GM13977 (cell line): ENCODE data around the gene TTLL6.

Source experiments
- DNase-seq: peaks from one replicate; pipeline ENCODE4 v3.0.0; 2012; ENCODE audit warnings: low spot score
- in situ Hi-C: fragments of 300-500 bp; cut with MboI; formaldehyde crosslinking; loops from one replicate; pipeline ENCODE4 v1.12.0; 2022; ENCODE audit warnings: low sequenced_read_pairs, low pct_unique_long_range_greater_than_20kb, mixed read lengths, inconsistent platforms; ENCODE audit not compliant: unreplicated experiment
- TF ChIP-seq, protein P1 (sequence below): IDR thresholded peaks from 2 replicates; pipeline ENCODE4 v1.5.1; 2012; ENCODE audit warnings: mild to moderate bottlenecking, control low read depth; ENCODE audit not compliant: insufficient read depth; ENCODE audit errors: extremely low read depth, missing control alignments

The TTLL6 gene

DNA sequence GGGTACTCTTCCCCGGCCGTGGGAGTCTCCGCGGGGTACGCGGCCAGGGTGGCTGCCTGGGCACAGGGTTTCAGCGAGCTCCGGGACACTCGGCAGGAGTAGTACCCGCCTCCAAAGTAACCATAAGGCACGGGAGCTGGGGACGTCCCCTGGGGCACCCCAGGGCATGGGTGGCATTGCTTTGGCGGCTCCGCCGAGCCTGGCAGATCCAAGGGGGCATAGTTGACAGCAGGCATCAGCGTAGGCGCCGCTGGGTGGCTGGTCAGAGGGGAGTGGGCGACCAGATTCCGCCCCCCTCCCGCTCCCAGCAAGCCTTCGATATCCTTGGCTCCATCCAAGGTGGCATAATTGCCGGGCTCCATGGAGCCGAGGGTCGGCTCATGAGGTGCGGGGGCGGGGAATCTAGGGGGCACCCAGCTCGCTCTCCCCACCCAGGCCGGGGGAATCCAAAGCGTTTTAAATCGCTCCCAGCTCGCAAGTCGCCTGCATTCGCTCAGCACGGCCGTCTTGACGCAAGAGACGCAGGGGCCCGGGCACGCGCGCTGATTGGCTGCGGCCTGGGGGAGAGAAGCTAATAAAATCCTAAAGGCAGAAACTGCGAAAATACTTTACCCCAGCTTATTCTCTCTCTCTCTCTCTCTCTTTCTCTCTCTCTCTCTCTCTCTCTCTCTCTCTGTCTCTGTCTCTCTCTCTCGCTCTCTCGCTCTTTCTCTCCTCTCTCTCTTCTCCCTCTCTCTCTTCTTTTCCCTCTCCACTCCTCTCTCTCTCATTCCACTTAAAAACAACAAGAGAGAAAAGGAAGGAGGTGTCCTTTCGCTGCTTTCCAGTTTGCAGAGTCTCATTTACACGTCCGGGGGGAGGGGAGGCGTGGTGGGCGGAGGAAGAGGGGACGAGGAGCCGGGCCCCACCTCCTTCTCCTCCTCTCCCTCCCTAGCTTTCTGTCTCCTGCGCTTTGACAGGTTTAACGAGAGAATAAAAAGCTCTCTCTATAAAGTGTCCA, 88.5 kb downstream of the TTLL6 start, which contains the start of gene HOXB13:
TSS of gene HOXB13 (minus strand) at position 519 of the 1,000 bp plus-strand sequence. CDS start at position 362, 157 bp downstream.
- DNase-seq = no peak
- TF ChIP-seq, protein P1, sequence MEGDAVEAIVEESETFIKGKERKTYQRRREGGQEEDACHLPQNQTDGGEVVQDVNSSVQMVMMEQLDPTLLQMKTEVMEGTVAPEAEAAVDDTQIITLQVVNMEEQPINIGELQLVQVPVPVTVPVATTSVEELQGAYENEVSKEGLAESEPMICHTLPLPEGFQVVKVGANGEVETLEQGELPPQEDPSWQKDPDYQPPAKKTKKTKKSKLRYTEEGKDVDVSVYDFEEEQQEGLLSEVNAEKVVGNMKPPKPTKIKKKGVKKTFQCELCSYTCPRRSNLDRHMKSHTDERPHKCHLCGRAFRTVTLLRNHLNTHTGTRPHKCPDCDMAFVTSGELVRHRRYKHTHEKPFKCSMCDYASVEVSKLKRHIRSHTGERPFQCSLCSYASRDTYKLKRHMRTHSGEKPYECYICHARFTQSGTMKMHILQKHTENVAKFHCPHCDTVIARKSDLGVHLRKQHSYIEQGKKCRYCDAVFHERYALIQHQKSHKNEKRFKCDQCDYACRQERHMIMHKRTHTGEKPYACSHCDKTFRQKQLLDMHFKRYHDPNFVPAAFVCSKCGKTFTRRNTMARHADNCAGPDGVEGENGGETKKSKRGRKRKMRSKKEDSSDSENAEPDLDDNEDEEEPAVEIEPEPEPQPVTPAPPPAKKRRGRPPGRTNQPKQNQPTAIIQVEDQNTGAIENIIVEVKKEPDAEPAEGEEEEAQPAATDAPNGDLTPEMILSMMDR = no peak
- in situ Hi-C loops = loop anchor here (10.0 kb wide), 1 partner anchor 114 kb away; the partner anchor contains the start of genes HOXB7 and HOXB8

DNA sequence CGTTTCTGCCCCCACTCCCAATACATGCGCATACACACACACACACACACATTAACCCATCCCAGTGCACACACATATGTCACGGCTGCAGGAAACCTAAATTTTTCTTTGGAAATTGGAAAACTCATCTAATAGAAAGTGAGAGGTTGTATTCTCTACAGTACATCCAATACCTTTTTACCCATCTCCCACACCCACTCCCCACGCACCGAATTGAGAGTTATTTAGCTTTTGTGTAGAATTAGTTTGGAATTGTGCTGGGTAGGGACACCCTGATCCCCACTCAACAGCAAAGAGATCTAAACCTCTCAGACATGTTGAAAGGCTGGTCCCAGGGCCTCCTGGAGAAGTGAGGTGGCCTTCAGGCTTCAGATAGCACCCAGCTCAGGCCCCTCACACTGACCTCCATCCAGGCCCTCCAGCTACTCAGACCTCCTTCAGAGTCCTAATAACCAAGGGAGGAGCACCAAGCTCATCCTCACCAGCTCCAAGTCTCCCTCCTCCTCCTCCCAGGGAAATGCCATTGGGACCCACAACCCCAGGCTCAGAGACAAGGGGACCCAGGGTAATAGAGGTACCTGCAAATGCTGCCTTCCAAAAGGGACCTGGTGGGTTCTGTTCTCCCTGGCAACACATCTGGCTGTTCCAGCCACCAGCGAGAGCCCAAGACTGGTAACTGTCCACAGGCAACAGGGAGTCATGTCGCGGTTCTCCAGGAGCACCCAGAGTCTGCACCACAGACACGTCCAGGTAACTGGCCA, 89.4 kb downstream of the TTLL6 start:
- in situ Hi-C loops = loop anchor here (10.0 kb wide), 1 partner anchor 113 kb away; the partner anchor contains the start of genes HOXB7 and HOXB8
- no peak for DNase-seq

DNA sequence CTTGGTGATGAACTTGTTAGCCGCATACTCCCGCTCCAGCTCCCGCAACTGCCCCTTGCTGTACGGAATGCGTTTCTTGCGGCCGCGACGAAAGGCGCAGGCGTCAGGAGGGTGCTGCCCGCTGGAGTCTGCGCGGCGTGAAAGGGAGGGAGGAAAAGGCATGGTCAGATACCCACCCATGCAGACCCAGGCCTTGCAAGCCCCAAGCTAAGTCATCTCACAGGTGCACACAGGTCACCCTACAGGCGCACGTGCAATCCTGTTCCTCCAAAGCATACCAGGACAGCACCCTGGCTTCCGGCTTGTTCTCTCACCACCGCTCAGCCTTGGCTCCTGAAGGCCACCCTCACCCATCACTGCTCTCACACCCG, 90.1 kb downstream of the TTLL6 start:
- in situ Hi-C loops = loop anchor here (10.0 kb wide), 1 partner anchor 112 kb away; the partner anchor contains the start of genes HOXB7 and HOXB8
- TF ChIP-seq, protein P1 = no peak
- no peak for DNase-seq

More for the DNA sequence above, 89.4 kb downstream of the TTLL6 start:
- TF ChIP-seq, protein P1 = no peak

DNA sequence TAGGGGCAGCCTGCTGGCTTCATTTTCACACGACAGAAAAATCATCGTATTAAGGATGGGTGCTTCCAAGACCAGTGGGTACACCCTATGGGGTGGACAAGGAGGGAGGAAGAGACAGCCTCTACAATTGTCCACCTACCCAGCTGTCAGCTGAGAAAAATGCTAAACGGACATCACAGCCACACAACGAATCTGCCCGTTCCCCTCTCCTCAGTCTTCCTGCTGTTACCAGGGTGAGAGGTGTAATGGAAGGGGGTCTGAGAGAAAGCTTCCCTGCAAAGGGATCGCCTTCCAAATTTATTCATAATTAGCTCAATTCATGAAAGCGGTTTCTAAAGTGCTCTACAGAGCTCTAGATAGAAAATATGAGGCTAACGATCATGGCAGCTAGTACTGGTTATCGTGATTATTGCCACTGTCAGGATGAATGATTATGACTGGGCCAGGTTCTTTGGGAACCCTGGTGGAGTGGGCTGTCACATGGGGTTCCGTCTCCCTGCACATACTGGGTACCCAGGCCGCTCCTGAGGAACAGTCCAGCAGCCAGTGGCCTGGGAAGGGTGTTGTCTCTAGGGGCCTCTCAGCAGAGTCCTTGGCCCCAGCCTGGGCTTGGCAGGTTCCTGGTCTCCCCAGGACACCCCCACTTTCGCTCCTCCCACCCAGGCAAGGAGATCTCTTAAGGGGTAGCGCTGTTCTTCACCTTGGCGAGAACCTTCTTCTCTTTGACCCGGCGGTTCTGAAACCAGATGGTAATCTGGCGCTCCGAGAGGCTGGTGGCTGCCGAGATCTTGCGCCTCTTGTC, 90.7 kb downstream of the TTLL6 start:
- DNase-seq = no peak
- in situ Hi-C loops = loop anchor here (10.0 kb wide), 1 partner anchor 112 kb away; the partner anchor contains the start of genes HOXB7 and HOXB8
- TF ChIP-seq, protein P1 = no peak

DNA sequence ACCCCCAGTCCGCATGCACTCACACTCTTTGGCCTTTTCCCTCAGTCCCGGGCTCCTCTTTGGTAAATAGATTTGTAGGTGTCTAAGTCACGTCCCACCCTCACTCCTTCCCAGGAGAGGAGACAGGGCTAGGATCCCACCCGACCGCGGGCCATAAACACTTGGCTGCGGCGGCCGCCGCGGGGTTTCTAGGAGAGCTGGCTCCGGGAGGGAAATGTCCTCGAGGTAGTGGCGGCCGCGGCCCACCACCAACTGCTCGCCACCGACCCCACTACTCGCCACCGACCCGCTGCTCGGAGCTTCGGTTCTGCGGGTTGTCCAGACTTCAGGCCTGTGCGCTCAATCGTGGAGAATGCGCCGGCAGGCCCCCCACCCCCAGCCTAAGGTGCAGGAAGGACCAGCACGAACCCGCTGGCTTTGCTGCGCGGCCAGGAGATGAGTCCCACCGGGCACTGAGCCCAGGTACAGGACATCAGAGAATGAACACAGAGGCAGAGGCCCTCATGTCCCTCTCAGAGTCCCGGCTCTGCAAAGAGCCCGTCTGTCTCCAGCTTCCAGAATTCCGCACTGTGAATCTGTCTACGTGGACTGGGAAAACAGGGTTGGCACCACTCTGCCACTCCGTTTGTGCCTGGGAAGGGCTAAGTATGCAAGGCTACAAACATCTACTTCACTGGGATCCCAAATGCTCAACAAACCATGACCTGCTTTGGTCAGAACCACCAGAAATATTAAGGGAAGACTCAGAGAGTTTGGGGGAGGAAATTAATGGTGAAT, 91.6 kb downstream of the TTLL6 start:
- in situ Hi-C loops = loop anchor here (10.0 kb wide), 1 partner anchor 111 kb away; the partner anchor contains the start of genes HOXB7 and HOXB8
- no peak for DNase-seq

More for the DNA sequence above, 91.6 kb downstream of the TTLL6 start:
- TF ChIP-seq, protein P1 = no peak
